ENCODE data around the gene CPT2.

The CPT2 gene

DNA sequence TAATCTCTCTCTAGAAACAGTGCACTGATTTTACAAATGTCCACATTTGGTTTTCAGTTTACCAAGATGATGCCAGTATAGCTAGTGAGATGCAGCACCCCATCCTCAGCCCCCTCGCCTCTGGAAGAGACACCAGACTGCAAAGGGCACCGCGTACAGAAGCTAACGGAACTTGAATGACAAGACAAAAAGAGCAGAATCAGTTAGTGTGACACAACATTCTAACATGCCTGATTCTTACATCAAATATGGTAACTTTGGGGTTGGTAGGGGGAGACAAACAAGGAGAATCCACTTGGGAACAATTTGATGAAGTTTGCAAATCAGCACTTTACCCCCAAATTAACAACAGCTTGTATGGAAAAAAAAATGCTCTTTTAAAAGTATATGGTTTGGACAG lies 45.8 kb downstream of the CPT2 start:
- H2AK5ac ChIP-seq (ENCODE audit: low read depth, low read length), result no peak overlapping the region
- H2BK15ac ChIP-seq (ENCODE audit: low read length), result no peak overlapping the region
- no peak overlapping the region for H2BK12ac ChIP-seq (ENCODE audit: low read length)
- no peak overlapping the region for H3K4ac ChIP-seq (ENCODE audit: low read length)
- no peak overlapping the region for H3K23ac ChIP-seq (ENCODE audit: low read depth, low read length, poor library complexity)
- DNase-seq (ENCODE audit: low spot score), result no peak
- no peaks in the 10 kb centered on the region for H3K27me3 ChIP-seq (ENCODE audit: control insufficient read depth in 3 of 3, insufficient read depth in 3 of 3, low read depth in 1 of 3, low read length in 3 of 3)
- H3K14ac ChIP-seq (ENCODE audit: low read length), result no peak overlapping the region
- no peak overlapping the region for H2AFZ ChIP-seq (ENCODE audit: low read length)
- WGBS, 2 donors (ENCODE audit: extremely low coverage in 2 of 2, insufficient read length in 2 of 2, insufficient replicate concordance in 1 of 2), result no CpG with 5 or more reads among the region's 4 CpGs
- no peak overlapping the region for H4K91ac ChIP-seq (ENCODE audit: low read depth, low read length, poor library complexity)
- H3K4me1 ChIP-seq (ENCODE audit: control insufficient read depth in 2 of 2, insufficient read depth in 1 of 2, low read depth in 1 of 2, low read length in 2 of 2), result peaks cover 5 to 6% of the 10 kb centered on the region in 2 donors
- peaks cover 9 to 37% of the 10 kb centered on the region in 2 donors for H3K36me3 ChIP-seq (replicated peaks in 1 of 2; ENCODE audit: control insufficient read depth in 2 of 2, insufficient read depth in 2 of 2, low read length in 2 of 2)
- H3K27ac ChIP-seq (replicated peaks; ENCODE audit: low read length), result no peak overlapping the region
- no peaks in the 10 kb centered on the region for H3K9me3 ChIP-seq (replicated peaks in 1 of 2; ENCODE audit: control insufficient read depth in 2 of 2, insufficient read depth in 1 of 2, low read depth in 1 of 2, low read length in 2 of 2)
- H4K8ac ChIP-seq (ENCODE audit: low read depth, low read length), result no peak overlapping the region
- no peak overlapping the region for H3K4me2 ChIP-seq (ENCODE audit: insufficient read depth, low read length, poor library complexity, severe bottlenecking)
- H3K4me3 ChIP-seq (ENCODE audit: low read length in 2 of 2), result no peak overlapping the region
- no peak overlapping the region for H2BK120ac ChIP-seq (ENCODE audit: low read depth, low read length)
- peaks cover 4% of the 10 kb centered on the region for H3K79me1 ChIP-seq (ENCODE audit: low read depth, low read length)
- H2BK5ac ChIP-seq (ENCODE audit: low read length), result no peak overlapping the region
- H3K18ac ChIP-seq (ENCODE audit: low read length), result no peak overlapping the region
- no peak overlapping the region for H3K9ac ChIP-seq (ENCODE audit: low read depth, low read length, poor library complexity)

DNA sequence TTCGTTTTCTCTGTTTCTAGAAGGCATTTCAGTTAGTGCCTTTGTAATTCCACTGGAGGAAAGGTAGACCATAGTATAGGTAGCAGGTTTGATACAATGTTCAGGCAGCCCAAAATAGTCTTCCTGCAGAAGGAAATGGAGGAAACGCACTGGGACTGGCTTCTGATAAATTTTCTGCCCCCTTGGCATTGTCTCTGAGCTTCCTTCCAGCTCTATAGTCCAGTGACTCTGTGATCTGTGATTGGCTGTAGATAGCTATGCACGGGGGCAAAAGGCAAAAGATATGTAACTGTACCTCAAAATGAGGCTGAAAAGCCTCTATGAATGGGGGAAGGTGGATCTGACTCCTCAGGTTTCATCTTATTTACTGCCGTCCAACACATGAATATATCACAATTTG lies 47.5 kb downstream of the CPT2 start:
- Histone ChIP-seq H3K27ac (replicated peaks; ENCODE audit: low read length) (no peak overlapping the region), H3K9ac (ENCODE audit: low read depth, low read length, poor library complexity) (no peak overlapping the region), H4K8ac (ENCODE audit: low read depth, low read length) (no peak overlapping the region), H3K4me2 (ENCODE audit: insufficient read depth, low read length, poor library complexity, severe bottlenecking) (no peak overlapping the region), H2AFZ (ENCODE audit: low read length) (no peak overlapping the region), H3K4me3 (ENCODE audit: low read length in 2 of 2) (no peak overlapping the region), H3K18ac (ENCODE audit: low read length) (no peak overlapping the region), H3K27me3 (ENCODE audit: control insufficient read depth in 3 of 3, insufficient read depth in 3 of 3, low read depth in 1 of 3, low read length in 3 of 3) (no peaks in the 10 kb centered on the region), H3K23ac (ENCODE audit: low read depth, low read length, poor library complexity) (no peak overlapping the region), H3K36me3 (replicated peaks in 1 of 2; ENCODE audit: control insufficient read depth in 2 of 2, insufficient read depth in 2 of 2, low read length in 2 of 2) (peaks cover 16 to 55% of the 10 kb centered on the region in 2 donors), H2BK5ac (ENCODE audit: low read length) (no peak overlapping the region), H2BK120ac (ENCODE audit: low read depth, low read length) (no peak overlapping the region), H3K14ac (ENCODE audit: low read length) (no peak overlapping the region), H2AK5ac (ENCODE audit: low read depth, low read length) (no peak overlapping the region), H3K4ac (ENCODE audit: low read length) (no peak overlapping the region), H2BK12ac (ENCODE audit: low read length) (no peak overlapping the region), H3K9me3 (replicated peaks in 1 of 2; ENCODE audit: control insufficient read depth in 2 of 2, insufficient read depth in 1 of 2, low read depth in 1 of 2, low read length in 2 of 2) (no peaks in the 10 kb centered on the region), H3K4me1 (ENCODE audit: control insufficient read depth in 2 of 2, insufficient read depth in 1 of 2, low read depth in 1 of 2, low read length in 2 of 2) (no peaks in the 10 kb centered on the region), H4K91ac (ENCODE audit: low read depth, low read length, poor library complexity) (no peak overlapping the region), H2BK15ac (ENCODE audit: low read length) (no peak overlapping the region), H3K79me1 (ENCODE audit: low read depth, low read length) (no peaks in the 10 kb centered on the region)
- no CpG with 5 or more reads among the region's 4 CpGs for WGBS, 2 donors (ENCODE audit: extremely low coverage in 2 of 2, insufficient read length in 2 of 2, insufficient replicate concordance in 1 of 2)
- no peak for DNase-seq (ENCODE audit: low spot score)

DNA sequence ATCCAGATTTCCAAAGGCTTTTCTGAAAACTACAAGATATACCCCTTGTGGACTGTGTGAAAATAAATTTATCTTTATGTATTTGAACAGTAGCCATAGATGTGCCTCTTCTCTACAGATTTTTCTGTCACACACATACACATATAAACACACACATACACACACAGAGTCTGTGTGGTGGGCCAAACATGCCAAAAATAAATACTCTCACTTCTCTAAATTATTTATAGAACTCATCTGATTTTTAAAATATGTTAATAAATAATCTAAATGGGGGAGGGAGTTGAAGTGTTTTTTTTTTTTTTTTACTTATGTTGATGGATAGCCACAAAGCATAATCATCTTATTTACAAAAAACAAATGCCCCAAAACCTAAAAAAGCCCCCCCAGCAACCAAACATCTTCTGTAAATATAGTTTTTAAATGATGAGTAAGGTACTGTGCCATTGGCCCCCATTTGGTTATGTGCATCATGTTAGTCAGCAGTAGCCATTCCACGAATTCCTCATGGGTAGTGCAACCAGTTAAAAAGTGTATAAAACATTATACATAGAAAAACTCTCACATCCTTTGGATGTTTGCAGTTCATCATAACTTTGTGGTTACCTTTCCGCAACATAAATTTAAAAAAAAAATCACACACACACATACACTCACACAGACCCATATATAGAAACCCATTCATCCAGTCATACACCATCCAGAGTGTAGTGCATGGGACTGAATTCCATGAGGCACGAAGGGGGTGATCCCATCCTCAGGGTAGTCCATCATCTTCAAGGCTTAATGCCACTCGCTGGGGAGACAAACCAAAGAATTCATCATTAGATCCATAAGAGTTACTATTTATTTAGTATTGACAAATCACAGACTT lies 49.9 kb downstream of the CPT2 start:
- Histone ChIP-seq H3K79me1 (ENCODE audit: low read depth, low read length) (no peaks in the 10 kb centered on the region), H2BK12ac (ENCODE audit: low read length) (no peak overlapping the region), H3K23ac (ENCODE audit: low read depth, low read length, poor library complexity) (no peak overlapping the region), H3K14ac (ENCODE audit: low read length) (no peak overlapping the region), H2BK120ac (ENCODE audit: low read depth, low read length) (no peak overlapping the region), H3K36me3 (replicated peaks in 1 of 2; ENCODE audit: control insufficient read depth in 2 of 2, insufficient read depth in 2 of 2, low read length in 2 of 2) (peaks cover 32 to 78% of the 10 kb centered on the region in 2 donors), H3K4me1 (ENCODE audit: control insufficient read depth in 2 of 2, insufficient read depth in 1 of 2, low read depth in 1 of 2, low read length in 2 of 2) (no peaks in the 10 kb centered on the region), H3K27ac (replicated peaks; ENCODE audit: low read length) (no peak overlapping the region), H2BK5ac (ENCODE audit: low read length) (no peak overlapping the region), H4K8ac (ENCODE audit: low read depth, low read length) (no peak overlapping the region), H3K4me3 (ENCODE audit: low read length in 2 of 2) (no peak overlapping the region), H2AFZ (ENCODE audit: low read length) (no peak overlapping the region), H2AK5ac (ENCODE audit: low read depth, low read length) (no peak overlapping the region), H3K9me3 (replicated peaks in 1 of 2; ENCODE audit: control insufficient read depth in 2 of 2, insufficient read depth in 1 of 2, low read depth in 1 of 2, low read length in 2 of 2) (peaks cover 0 to 2% of the 10 kb centered on the region in 2 donors), H3K4me2 (ENCODE audit: insufficient read depth, low read length, poor library complexity, severe bottlenecking) (no peak overlapping the region), H3K4ac (ENCODE audit: low read length) (no peak overlapping the region), H3K27me3 (ENCODE audit: control insufficient read depth in 3 of 3, insufficient read depth in 3 of 3, low read depth in 1 of 3, low read length in 3 of 3) (no peaks in the 10 kb centered on the region), H4K91ac (ENCODE audit: low read depth, low read length, poor library complexity) (no peak overlapping the region), H3K9ac (ENCODE audit: low read depth, low read length, poor library complexity) (no peak overlapping the region), H3K18ac (ENCODE audit: low read length) (no peak overlapping the region), H2BK15ac (ENCODE audit: low read length) (no peak overlapping the region)
- WGBS, 2 donors (ENCODE audit: extremely low coverage in 2 of 2, insufficient read length in 2 of 2, insufficient replicate concordance in 1 of 2), result 100% methylated on average over 1 of the region's 4 CpGs; no CpG with 5 or more reads in 1 of the 2 donors
- no peak for DNase-seq (ENCODE audit: low spot score)

DNA sequence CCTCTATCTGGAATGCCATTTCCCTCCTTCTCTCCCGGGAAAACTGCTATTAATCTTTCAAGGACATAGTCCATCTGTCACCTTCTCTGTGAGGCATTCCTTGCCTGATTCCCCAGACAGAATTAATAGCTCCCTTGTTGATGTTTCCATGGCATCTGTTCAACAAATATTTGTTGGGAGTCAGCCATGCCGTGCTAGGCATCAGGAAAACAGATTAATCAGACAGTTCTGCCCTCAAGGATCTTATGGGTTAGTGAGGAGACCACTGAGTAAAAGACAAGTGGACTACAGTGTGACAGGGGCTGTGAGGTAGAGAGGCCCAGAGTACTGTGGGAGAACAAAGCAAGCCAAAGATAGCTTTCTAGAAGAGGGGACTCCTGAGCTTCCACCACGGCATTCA lies 53.1 kb downstream of the CPT2 start:
- Histone ChIP-seq H4K91ac (ENCODE audit: low read depth, low read length, poor library complexity) (no peak overlapping the region), H3K4ac (ENCODE audit: low read length) (no peak overlapping the region), H3K14ac (ENCODE audit: low read length) (no peak overlapping the region), H2BK5ac (ENCODE audit: low read length) (no peak overlapping the region), H2BK120ac (ENCODE audit: low read depth, low read length) (no peak overlapping the region), H3K9me3 (replicated peaks in 1 of 2; ENCODE audit: control insufficient read depth in 2 of 2, insufficient read depth in 1 of 2, low read depth in 1 of 2, low read length in 2 of 2) (peaks cover 0 to 2% of the 10 kb centered on the region in 2 donors), H3K79me1 (ENCODE audit: low read depth, low read length) (no peaks in the 10 kb centered on the region), H3K4me3 (ENCODE audit: low read length in 2 of 2) (no peak overlapping the region), H3K23ac (ENCODE audit: low read depth, low read length, poor library complexity) (no peak overlapping the region), H2BK15ac (ENCODE audit: low read length) (no peak overlapping the region), H3K4me2 (ENCODE audit: insufficient read depth, low read length, poor library complexity, severe bottlenecking) (no peak overlapping the region), H3K4me1 (ENCODE audit: control insufficient read depth in 2 of 2, insufficient read depth in 1 of 2, low read depth in 1 of 2, low read length in 2 of 2) (no peaks in the 10 kb centered on the region), H3K27me3 (ENCODE audit: control insufficient read depth in 3 of 3, insufficient read depth in 3 of 3, low read depth in 1 of 3, low read length in 3 of 3) (no peaks in the 10 kb centered on the region), H3K36me3 (replicated peaks in 1 of 2; ENCODE audit: control insufficient read depth in 2 of 2, insufficient read depth in 2 of 2, low read length in 2 of 2) (peaks cover 36 to 96% of the 10 kb centered on the region in 2 donors), H3K18ac (ENCODE audit: low read length) (no peak overlapping the region), H2AFZ (ENCODE audit: low read length) (no peak overlapping the region), H3K9ac (ENCODE audit: low read depth, low read length, poor library complexity) (no peak overlapping the region), H2AK5ac (ENCODE audit: low read depth, low read length) (no peak overlapping the region), H2BK12ac (ENCODE audit: low read length) (no peak overlapping the region), H3K27ac (replicated peaks; ENCODE audit: low read length) (no peak overlapping the region), H4K8ac (ENCODE audit: low read depth, low read length) (no peak overlapping the region)
- DNase-seq (ENCODE audit: low spot score), result no peak
- no CpG with 5 or more reads among the region's 3 CpGs for WGBS, 2 donors (ENCODE audit: extremely low coverage in 2 of 2, insufficient read length in 2 of 2, insufficient replicate concordance in 1 of 2)
